Breast epithelium (tissue), 4 donors: ENCODE results near the gene PLEKHA5. TPM values are rescaled to one million over a fixed set of nuclear protein-coding genes. Genes with fewer than 3 reads are reported as not detected.
"Not testable (repeated sequence)": the region's sequence is repeated elsewhere in the genome, so short reads cannot be mapped to it uniquely, and the experiment has no call there.

Experiments
- DNase-seq, 2 donors: peaks; one replicate each; pipeline ENCODE4 v3.0.0-alpha.2; 2019; ENCODE audit warnings: low spot score in 2 of 2
- H3K27ac ChIP-seq, 2 donors: fragments of 200-600 bp; sonication (generic) in 1 of 2; one replicate each; pipeline ENCODE4 v1.5.1; 2016 to 2019; ENCODE audit warnings: mild to moderate bottlenecking in 1 of 2
- H3K27me3 ChIP-seq, 2 donors: fragments of 200-600 bp; sonication (generic) in 1 of 2; one replicate each; pipeline versions ENCODE4 v1.5.1 to v1.6.0; 2017 to 2019; ENCODE audit warnings: control low read depth in 1 of 2, mild to moderate bottlenecking in 1 of 2
- H3K36me3 ChIP-seq: fragments of 200-600 bp; one replicate; pipeline ENCODE4 v1.5.1; 2019
- H3K4me1 ChIP-seq, 2 donors: fragments of 200-600 bp; sonication (generic); one replicate each; pipeline ENCODE4 v1.5.1; 2016 to 2019; ENCODE audit warnings: control low read depth in 1 of 2
- H3K4me3 ChIP-seq, 3 donors: fragments of 200-600 bp; sonication (generic); 1 replicate in 2 of 3; 2 replicates in 1 of 3; pipeline ENCODE4 v1.5.1; 2016 to 2019; ENCODE audit warnings: mild to moderate bottlenecking in 3 of 3, moderate library complexity in 2 of 3
- H3K9me3 ChIP-seq, 2 donors: fragments of 200-600 bp; sonication (generic) in 1 of 2; one replicate each; pipeline ENCODE4 v1.5.1; 2016 to 2019; ENCODE audit warnings: control low read depth in 1 of 2
- CTCF ChIP-seq, 3 donors: fragments of 450-650 bp; IDR thresholded peaks; one replicate each; pipeline ENCODE4 v1.5.1; 2016 to 2017; ENCODE audit warnings: antibody characterized with exemption in 3 of 3, mild to moderate bottlenecking in 3 of 3, moderate library complexity in 3 of 3
- POLR2A ChIP-seq: fragments of 450-650 bp; IDR thresholded peaks from one replicate; pipeline ENCODE4 v1.6.1; 2016; ENCODE audit warnings: antibody characterized with exemption, mild to moderate bottlenecking, moderate library complexity
- POLR2AphosphoS5 ChIP-seq, 3 donors: sonication (generic); formaldehyde crosslinking; IDR thresholded peaks; one replicate each; pipeline ENCODE4 v1.6.1; 2017; ENCODE audit warnings: antibody characterized with exemption in 3 of 3
- intact Hi-C: fragments of 100-400 bp; cut with DNase I; formaldehyde crosslinking; loops from one replicate; pipeline ENCODE4 v1.15.1; 2023; ENCODE audit warnings: low total_unique reads
- total RNA-seq, 3 donors: library from RNA; depleted of rRNA; stranded (reverse); fragments of >200 nt; gene quantifications; one replicate each; pipeline ENCODE4 v1.1.0, GENCODE V29; 2016

The PLEKHA5 gene
- total RNA-seq, 3 donors from 2014 or later, result 21.1 to 55.5 (median 49.8) TPM

DNA sequence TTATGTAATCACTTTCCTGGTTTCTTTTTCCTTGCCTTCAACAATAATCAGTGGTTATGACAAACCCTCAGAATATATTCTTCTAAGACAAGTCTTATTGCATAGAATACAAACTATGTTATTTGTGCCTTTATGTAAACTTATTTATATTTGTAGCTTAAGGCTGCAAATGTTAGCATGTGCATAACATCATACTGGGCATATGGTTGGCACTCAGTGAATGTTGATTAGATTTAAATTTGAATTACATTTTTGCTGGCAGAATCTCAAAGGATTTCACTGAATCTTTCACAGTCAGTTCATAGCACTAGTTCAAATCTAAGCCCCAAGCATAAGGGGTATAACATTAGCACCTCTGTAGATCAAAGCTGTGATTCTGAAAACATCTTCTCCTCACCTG is 196.6 kb downstream of the PLEKHA5 start:
- H3K27me3 ChIP-seq, result no peaks in the 10 kb centered on the region
- TF ChIP-seq POLR2A, result no peak
- no peak for TF ChIP-seq CTCF (IDR thresholded peaks at IDR 0.05)
- TF ChIP-seq POLR2AphosphoS5 (IDR thresholded peaks at IDR 0.05), result no peak
- no peak for DNase-seq
- intact Hi-C loops, result no loop called here
- H3K27ac ChIP-seq, result no peak overlapping the region
- no peaks in the 10 kb centered on the region for H3K36me3 ChIP-seq
- no peaks in the 10 kb centered on the region for H3K9me3 ChIP-seq
- H3K4me3 ChIP-seq, result no peak overlapping the region
- no peaks in the 10 kb centered on the region for H3K4me1 ChIP-seq

DNA sequence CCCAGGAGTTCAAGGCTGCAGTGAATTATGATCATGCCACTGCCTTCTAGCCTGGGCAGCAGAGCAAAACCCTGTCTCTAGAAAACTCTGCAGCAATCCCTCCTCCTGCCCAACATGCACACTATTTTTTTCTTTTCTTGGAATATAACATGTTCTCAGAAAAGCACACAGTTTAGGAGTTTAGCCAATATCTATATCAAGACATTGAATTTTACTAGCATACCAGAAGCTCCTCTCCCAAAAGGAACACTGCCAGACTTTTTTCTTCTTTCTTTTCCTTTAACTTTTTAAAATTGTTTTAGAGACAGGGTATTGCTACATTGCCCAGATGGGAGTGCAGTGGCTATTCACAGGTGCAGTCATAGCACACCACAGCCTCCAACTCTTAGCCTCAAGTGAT is 202.7 kb downstream of the PLEKHA5 start:
- Histone ChIP-seq H3K27me3 (no peaks in the 10 kb centered on the region), H3K9me3 (no peaks in the 10 kb centered on the region), H3K36me3 (no peaks in the 10 kb centered on the region), H3K4me1 (no peaks in the 10 kb centered on the region), H3K27ac (no peak overlapping the region), H3K4me3 (no peak overlapping the region)
- intact Hi-C loops, result no loop called here
- no peak for TF ChIP-seq POLR2AphosphoS5 (IDR thresholded peaks at IDR 0.05)
- TF ChIP-seq POLR2A, result no peak
- DNase-seq, result no peak

GRCh38 chr12:19338405-19338804 is 208.9 kb downstream of the PLEKHA5 start:
- no peak for DNase-seq
- TF ChIP-seq POLR2AphosphoS5 (IDR thresholded peaks at IDR 0.05), result no peak
- no peak for TF ChIP-seq POLR2A
- no peak for TF ChIP-seq CTCF (IDR thresholded peaks at IDR 0.05)
- H3K27ac ChIP-seq, result no peak overlapping the region
- H3K4me3 ChIP-seq, result no peak overlapping the region
- no peaks in the 10 kb centered on the region for H3K36me3 ChIP-seq
- intact Hi-C loops, result no loop called here
- no peaks in the 10 kb centered on the region for H3K4me1 ChIP-seq
- no peaks in the 10 kb centered on the region for H3K27me3 ChIP-seq
- H3K9me3 ChIP-seq, result peaks cover 5 to 6% of the 10 kb centered on the region in 2 donors

GRCh38 chr12:19350850-19351249 is 221.3 kb downstream of the PLEKHA5 start:
- H3K4me3 ChIP-seq, H3K27ac ChIP-seq, DNase-seq, H3K27me3 ChIP-seq, intact Hi-C loops, H3K9me3 ChIP-seq, H3K4me1 ChIP-seq: not testable (repeated sequence)
- peaks cover 11% of the 10 kb centered on the region for H3K36me3 ChIP-seq

- no peak for DNase-seq
- Histone ChIP-seq H3K27me3 (no peaks in the 10 kb centered on the region), H3K4me3 (no peak overlapping the region), H3K27ac (no peak overlapping the region), H3K36me3 (peaks cover 11% of the 10 kb centered on the region), H3K9me3 (no peaks in the 10 kb centered on the region), H3K4me1 (no peaks in the 10 kb centered on the region)
- TF ChIP-seq POLR2AphosphoS5 (IDR thresholded peaks at IDR 0.05) (no peak), POLR2A (no peak), CTCF (IDR thresholded peaks at IDR 0.05) (no peak)
- intact Hi-C loops, result no loop called here
Observed at GRCh38 chr12:19351346-19351745, 221.8 kb downstream of the PLEKHA5 start.

GRCh38 chr12:19369691-19370148 is 240.2 kb downstream of the PLEKHA5 start:
- H3K36me3 ChIP-seq, result no peaks in the 10 kb centered on the region
- no peak overlapping the region for H3K4me3 ChIP-seq
- no peaks in the 10 kb centered on the region for H3K27me3 ChIP-seq
- no peak for DNase-seq
- no peak overlapping the region for H3K27ac ChIP-seq
- H3K9me3 ChIP-seq, result no peaks in the 10 kb centered on the region
- intact Hi-C loops, result no loop called here
- TF ChIP-seq POLR2AphosphoS5 (IDR thresholded peaks at IDR 0.05) (no peak), POLR2A (no peak), CTCF (IDR thresholded peaks at IDR 0.05) (no peak)
- no peaks in the 10 kb centered on the region for H3K4me1 ChIP-seq
